ENCODE measurements around the gene SPIB.

The SPIB gene

GRCh38 chr19:50475736-50476223, 57.0 kb downstream of the SPIB start:
- no peak for DNase-seq

- DNase-seq, result peak; percentile 97
Measured at GRCh38 chr19:50476224-50476906, 57.6 kb downstream of the SPIB start, which contains the start of the genes EMC10 and GARIN5A. Gene EMC10, plus strand, starts transcription at chr19:50476507. Its CDS starts 38 bp downstream, at chr19:50476545. Gene GARIN5A, minus strand, starts transcription at chr19:50476848. Its CDS starts 460 bp downstream, at chr19:50476388.

- DNase-seq, result no peak
Measured at GRCh38 chr19:50476907-50477238, 58.1 kb downstream of the SPIB start.

- no peak for DNase-seq
Measured at GRCh38 chr19:50477751-50478515, 59.2 kb downstream of the SPIB start.

- no peak for DNase-seq
Measured at GRCh38 chr19:50478901-50479715, 60.4 kb downstream of the SPIB start.

GRCh38 chr19:50479761-50480251, 61.1 kb downstream of the SPIB start:
- DNase-seq, result no peak

- DNase-seq, result no peak
Measured at GRCh38 chr19:50480281-50481111, 61.8 kb downstream of the SPIB start.
